CD4-positive, CD25-positive, alpha-beta regulatory T cell (primary cell): Measurements from ENCODE around the gene IL2RA. TPM values are rescaled to one million over a fixed set of nuclear protein-coding genes. Genes with fewer than 3 reads are reported as not detected.

Experiments
- ATAC-seq, 2 donors: fragments of 150-1000 bp; cut with Tn5 transposase; one replicate each; pipeline ENCODE4 v1.10.0; 2021; ENCODE audit warnings: low read depth in 2 of 2, moderate number of reproducible peaks in 2 of 2, moderate library complexity in 1 of 2
- DNase-seq, 3 donors: peaks; one replicate each; pipeline versions ENCODE4 v3.0.0 to v3.0.0-alpha.2; 2012 to 2022; ENCODE audit warnings: mixed read lengths in 1 of 3
- H3K27ac ChIP-seq: one replicate; pipeline ENCODE4 v1.7.0; 2013; ENCODE audit warnings: mild to moderate bottlenecking, low read length; ENCODE audit not compliant: insufficient read depth, poor library complexity, severe bottlenecking
- H3K27me3 ChIP-seq: one replicate; pipeline ENCODE4 v1.7.0; 2013; ENCODE audit warnings: low read length; ENCODE audit not compliant: control insufficient read depth, insufficient read depth
- H3K36me3 ChIP-seq: one replicate; pipeline ENCODE4 v1.7.0; 2013; ENCODE audit warnings: mild to moderate bottlenecking, low read length, moderate library complexity; ENCODE audit not compliant: control insufficient read depth, insufficient read depth
- H3K4me1 ChIP-seq: 2 replicates; pipeline ENCODE4 v1.7.0; 2013; ENCODE audit warnings: mild to moderate bottlenecking, low read length; ENCODE audit not compliant: insufficient read depth, control insufficient read depth, poor library complexity, severe bottlenecking
- H3K4me3 ChIP-seq: one replicate; pipeline ENCODE4 v1.7.0; 2013; ENCODE audit warnings: low read depth, mild to moderate bottlenecking, low read length, moderate library complexity
- H3K9me3 ChIP-seq, 2 experiments: 1 replicate in 1 of 2; 2 replicates in 1 of 2; pipeline ENCODE4 v1.7.0; 2013; ENCODE audit warnings: low read length in 2 of 2, mild to moderate bottlenecking in 1 of 2, moderate library complexity in 1 of 2; ENCODE audit not compliant: control insufficient read depth in 2 of 2
- H3K27ac Mint-ChIP-seq, 3 donors: one replicate each; pipeline ENCODE4 v1.8.0; 2020 to 2022; ENCODE audit warnings: mild to moderate bottlenecking in 3 of 3, mixed read lengths in 3 of 3, moderate library complexity in 2 of 3
- H3K27me3 Mint-ChIP-seq: one replicate; pipeline ENCODE4 v1.8.0; 2022; ENCODE audit warnings: mild to moderate bottlenecking, mixed read lengths
- H3K36me3 Mint-ChIP-seq: one replicate; pipeline ENCODE4 v1.8.0; 2020; ENCODE audit warnings: mixed read lengths
- H3K4me1 Mint-ChIP-seq, 4 donors: one replicate each; pipeline ENCODE4 v1.8.0; 2020 to 2022; ENCODE audit warnings: mixed read lengths in 4 of 4, mild to moderate bottlenecking in 1 of 4
- H3K4me3 Mint-ChIP-seq, 4 donors: one replicate each; pipeline ENCODE4 v1.8.0; 2020 to 2022; ENCODE audit warnings: mild to moderate bottlenecking in 4 of 4, mixed read lengths in 4 of 4, moderate library complexity in 3 of 4
- H3K9me3 Mint-ChIP-seq, 7 donors: one replicate each; pipeline ENCODE4 v1.8.0; 2020 to 2022; ENCODE audit warnings: mixed read lengths in 7 of 7, mild to moderate bottlenecking in 3 of 7, moderate library complexity in 2 of 7
- polyA plus RNA-seq, 4 donors: library from polyadenylated mRNA; unstranded; fragments of 300-500 nt; fragmentation: Illumina TruSeq; gene quantifications; one replicate each; pipeline ENCODE4 v1.2.3, GENCODE V29; 2021
- total RNA-seq: library from RNA; stranded (reverse); gene quantifications from one replicate; pipeline ENCODE4 v1.2.3, GENCODE V29; 2022

The IL2RA gene
- total and polyA plus RNA-seq, 5 donors from 2014 or later: 159 to 261 (median 195) TPM

DNA sequence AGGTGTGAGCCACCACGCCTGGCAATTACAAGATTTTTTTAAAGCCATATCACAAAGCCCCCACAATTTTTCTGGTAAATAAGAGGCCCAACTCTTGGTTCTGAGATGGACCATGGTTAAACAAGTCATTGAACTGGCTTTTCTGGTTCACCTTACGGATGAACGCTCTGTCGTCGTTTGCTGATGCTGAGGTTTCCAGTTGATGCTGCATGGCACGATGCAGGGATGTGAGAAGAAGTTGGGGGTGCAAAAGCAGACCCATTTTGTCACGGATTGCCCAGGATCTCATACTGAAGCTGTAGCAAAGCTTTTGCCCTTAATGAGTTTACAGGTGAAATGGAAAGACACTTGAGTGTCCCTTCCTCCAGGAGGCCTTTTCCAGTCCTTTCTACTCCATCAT is 2.0 kb upstream of the IL2RA start:
- H3K4me3 Mint-ChIP-seq: peak overlapping the region in 2 of 4 donors; percentile 59 to 62
- peaks cover 11% of the 10 kb centered on the region for H3K36me3 Mint-ChIP-seq
- Histone ChIP-seq H3K27me3 (no peaks in the 10 kb centered on the region), H3K4me3 (no peak overlapping the region), H3K27ac (peak overlapping the region; percentile 45), H3K9me3 (no peaks in the 10 kb centered on the region), H3K4me1 (peaks cover 70% of the 10 kb centered on the region), H3K36me3 (peaks cover 9% of the 10 kb centered on the region)
- ATAC-seq (no peak), DNase-seq (no peak)
- peaks cover 17 to 73% (median 49%) of the 10 kb centered on the region in 4 donors for H3K4me1 Mint-ChIP-seq
- peaks cover 0 to 3% (median 0%) of the 10 kb centered on the region in 7 donors for H3K9me3 Mint-ChIP-seq
- peak overlapping the region in 2 of 3 donors; percentile 26 to 76 for H3K27ac Mint-ChIP-seq
- peaks cover 6% of the 10 kb centered on the region for H3K27me3 Mint-ChIP-seq

DNA sequence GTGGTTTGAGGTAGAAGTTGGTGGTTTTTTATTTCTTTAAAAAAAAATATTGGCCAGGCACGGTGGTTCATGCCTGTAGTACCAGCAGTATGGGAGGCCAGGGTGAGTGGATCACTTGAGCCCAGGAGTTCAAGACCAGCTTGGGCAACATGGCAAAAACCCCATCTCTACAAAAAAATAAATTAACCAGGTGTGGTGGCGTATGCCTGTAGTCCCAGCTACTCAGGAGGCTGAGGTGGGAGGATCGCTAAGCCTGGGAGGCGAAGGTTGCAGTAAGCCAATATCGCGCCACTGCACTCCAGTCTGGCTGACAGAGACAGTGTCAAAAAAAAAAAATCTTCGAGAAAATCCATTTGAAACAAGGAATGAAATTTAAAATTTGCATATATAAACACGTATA is 1.1 kb downstream of the IL2RA start:
- DNase-seq: peak in 1 of 3 donors; percentile 67

DNA sequence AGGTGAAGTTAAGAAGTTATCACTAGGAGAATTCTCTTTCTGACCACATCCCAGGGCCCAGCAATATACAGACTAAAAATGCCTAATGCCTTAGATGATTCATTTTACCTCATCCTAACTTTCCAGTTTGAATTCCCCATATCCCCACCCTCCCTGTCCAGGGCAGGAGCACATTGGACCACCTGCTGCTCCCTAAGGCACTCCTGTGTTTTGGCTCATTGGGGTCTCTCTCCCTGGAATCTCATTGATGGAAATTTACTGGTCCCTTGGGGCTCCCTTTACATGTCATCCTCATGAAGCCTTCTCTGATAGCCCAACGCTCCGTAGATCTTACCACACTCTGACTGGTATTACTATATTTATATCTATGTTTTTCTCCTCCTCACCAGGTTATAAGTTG is 2.7 kb downstream of the IL2RA start:
- no peak for DNase-seq
- H3K27ac ChIP-seq: peak overlapping the region; percentile 90
- H3K36me3 Mint-ChIP-seq: peaks cover 48% of the 10 kb centered on the region

More for the DNA sequence above, 1.1 kb downstream of the IL2RA start:
- Histone ChIP-seq H3K27me3 (no peaks in the 10 kb centered on the region), H3K36me3 (peaks cover 34% of the 10 kb centered on the region), H3K4me3 (peak overlapping the region; percentile 100), H3K9me3 (no peaks in the 10 kb centered on the region), H3K4me1 (peaks cover 72% of the 10 kb centered on the region), H3K27ac (peak overlapping the region; percentile 90)
- ATAC-seq: no peak
- peaks cover 0 to 3% (median 0%) of the 10 kb centered on the region in 7 donors for H3K9me3 Mint-ChIP-seq
- H3K4me3 Mint-ChIP-seq: peak overlapping the region; percentile 100
- peak overlapping the region; percentile 89 to 99 (median 98) for H3K27ac Mint-ChIP-seq
- peaks cover 13 to 73% (median 42%) of the 10 kb centered on the region in 4 donors for H3K4me1 Mint-ChIP-seq
- H3K27me3 Mint-ChIP-seq: peaks cover 6% of the 10 kb centered on the region
- H3K36me3 Mint-ChIP-seq: peaks cover 38% of the 10 kb centered on the region

GRCh38 chr10:6058682-6059475 is 3.3 kb downstream of the IL2RA start:
- peaks cover 0 to 3% (median 0%) of the 10 kb centered on the region in 7 donors for H3K9me3 Mint-ChIP-seq
- H3K27me3 Mint-ChIP-seq: peaks cover 6% of the 10 kb centered on the region
- peak in 1 of 3 donors; percentile 80 for DNase-seq
- H3K4me3 Mint-ChIP-seq: peak overlapping the region; percentile 100
- H3K27ac Mint-ChIP-seq: peak overlapping the region; percentile 89 to 99 (median 98)
- H3K36me3 Mint-ChIP-seq: peaks cover 52% of the 10 kb centered on the region
- H3K4me3 ChIP-seq: peak overlapping the region; percentile 100
- H3K4me1 ChIP-seq: peaks cover 75% of the 10 kb centered on the region
- H3K27me3 ChIP-seq: no peaks in the 10 kb centered on the region
- H3K4me1 Mint-ChIP-seq: peaks cover 17 to 68% (median 41%) of the 10 kb centered on the region in 4 donors
- H3K36me3 ChIP-seq: peaks cover 46% of the 10 kb centered on the region
- peak overlapping the region; percentile 90 for H3K27ac ChIP-seq
- ATAC-seq: peak in 1 of 2 donors; percentile 3
- no peaks in the 10 kb centered on the region for H3K9me3 ChIP-seq

More for the DNA sequence above, 2.7 kb downstream of the IL2RA start:
- H3K4me1 ChIP-seq: peaks cover 72% of the 10 kb centered on the region
- no peaks in the 10 kb centered on the region for H3K9me3 ChIP-seq
- Mint-ChIP-seq H3K4me1 (peaks cover 15 to 68% (median 38%) of the 10 kb centered on the region in 4 donors), H3K27me3 (peaks cover 6% of the 10 kb centered on the region), H3K27ac (peak overlapping the region; percentile 89 to 99 (median 98)), H3K4me3 (peak overlapping the region; percentile 100), H3K9me3 (peaks cover 0 to 3% (median 0%) of the 10 kb centered on the region in 7 donors)
- no peaks in the 10 kb centered on the region for H3K27me3 ChIP-seq
- no peak for ATAC-seq
- H3K4me3 ChIP-seq: peak overlapping the region; percentile 100
- H3K36me3 ChIP-seq: peaks cover 41% of the 10 kb centered on the region

DNA sequence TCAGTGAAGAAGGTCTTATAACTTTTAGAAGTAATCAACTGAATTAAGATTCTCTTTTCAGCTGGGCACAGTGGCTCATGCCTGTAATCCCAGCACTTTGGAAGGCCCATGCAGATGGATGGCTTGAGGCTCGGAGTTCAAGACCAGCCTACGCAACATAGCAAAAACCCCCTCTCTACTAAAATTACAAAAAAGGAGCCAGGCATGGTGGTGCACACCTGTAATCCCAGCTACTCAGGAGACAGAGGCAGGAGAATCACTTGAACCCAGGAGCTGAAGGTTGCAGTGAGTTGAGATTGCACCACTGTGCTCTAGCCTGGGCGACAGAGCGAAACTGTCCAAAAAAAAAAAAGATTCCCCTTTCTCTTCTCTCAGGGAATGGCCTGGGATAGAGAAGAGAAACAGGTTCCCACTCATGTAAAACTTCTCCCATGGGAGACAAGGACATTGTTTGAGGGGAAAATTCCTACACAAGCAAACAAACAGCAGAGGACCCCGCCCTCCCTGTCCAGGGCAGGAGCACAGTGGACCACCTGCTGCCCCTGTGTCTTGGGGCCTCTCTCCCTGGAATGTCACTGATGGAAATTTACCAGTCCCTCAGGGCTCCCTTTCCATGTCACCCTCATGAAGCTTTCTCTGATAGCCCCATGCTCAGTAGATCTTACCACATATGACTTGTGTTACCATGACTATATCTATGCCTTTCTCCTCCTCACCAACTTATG is 5.6 kb downstream of the IL2RA start:
- Histone ChIP-seq H3K27ac (peak overlapping the region; percentile 90), H3K4me3 (peak overlapping the region; percentile 100), H3K36me3 (peaks cover 46% of the 10 kb centered on the region), H3K4me1 (peaks cover 82% of the 10 kb centered on the region), H3K27me3 (no peaks in the 10 kb centered on the region), H3K9me3 (no peaks in the 10 kb centered on the region)
- Mint-ChIP-seq H3K27ac (peak overlapping the region; percentile 89 to 98 (median 89)), H3K36me3 (peaks cover 60% of the 10 kb centered on the region), H3K4me3 (peak overlapping the region; percentile 100), H3K4me1 (peaks cover 15 to 78% (median 48%) of the 10 kb centered on the region in 4 donors), H3K27me3 (no peaks in the 10 kb centered on the region), H3K9me3 (no peaks in the 10 kb centered on the region)
- DNase-seq: peak in 1 of 3 donors; percentile 57
- no peak for ATAC-seq

- H3K9me3 ChIP-seq: no peaks in the 10 kb centered on the region
- no peak for DNase-seq
- peaks cover 64% of the 10 kb centered on the region for H3K36me3 Mint-ChIP-seq
These were observed 6.2 kb downstream of the IL2RA start for GRCh38 chr10:6055929-6056328.

DNA sequence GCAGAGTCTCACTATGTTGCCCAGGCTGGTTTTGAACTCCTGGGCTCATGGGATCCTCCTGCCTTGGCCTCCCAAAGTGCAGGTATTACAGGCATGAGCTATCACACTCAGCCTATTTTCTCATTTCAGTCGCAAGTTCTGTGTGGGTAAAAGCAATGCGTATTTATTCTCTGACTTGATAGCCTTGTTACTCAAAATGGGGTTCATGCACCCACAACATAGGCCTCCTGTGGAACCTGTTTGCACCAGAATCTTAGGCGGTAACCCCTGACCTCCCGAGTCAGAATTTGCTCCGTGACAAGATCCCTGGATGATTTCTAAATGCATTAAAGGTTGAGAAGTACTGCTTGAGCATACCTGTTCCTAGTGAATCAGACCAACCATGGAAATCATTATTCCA is 7.3 kb downstream of the IL2RA start:
- Histone ChIP-seq H3K4me1 (peaks cover 95% of the 10 kb centered on the region), H3K36me3 (peaks cover 44% of the 10 kb centered on the region), H3K27me3 (no peaks in the 10 kb centered on the region), H3K27ac (peak overlapping the region; percentile 94), H3K4me3 (peak overlapping the region; percentile 92), H3K9me3 (no peaks in the 10 kb centered on the region)
- Mint-ChIP-seq H3K4me3 (peak overlapping the region; percentile 89 to 97 (median 92)), H3K9me3 (no peaks in the 10 kb centered on the region), H3K36me3 (peaks cover 65% of the 10 kb centered on the region), H3K27me3 (peaks cover 5% of the 10 kb centered on the region), H3K27ac (peak overlapping the region; percentile 95 to 99 (median 98)), H3K4me1 (peaks cover 23 to 90% (median 57%) of the 10 kb centered on the region in 4 donors)
- no peak for ATAC-seq
- peak in 1 of 3 donors; percentile 66 for DNase-seq

More at GRCh38 chr10:6055929-6056328, 6.2 kb downstream of the IL2RA start:
- peak overlapping the region; percentile 61 to 93 (median 89) for H3K27ac Mint-ChIP-seq
- peaks cover 3% of the 10 kb centered on the region for H3K27me3 Mint-ChIP-seq
- H3K4me3 ChIP-seq: peak overlapping the region; percentile 100
- H3K27ac ChIP-seq: peak overlapping the region; percentile 90
- H3K4me1 ChIP-seq: peaks cover 87% of the 10 kb centered on the region
- peak overlapping the region; percentile 70 to 100 (median 100) for H3K4me3 Mint-ChIP-seq
- H3K9me3 Mint-ChIP-seq: no peaks in the 10 kb centered on the region
- no peaks in the 10 kb centered on the region for H3K27me3 ChIP-seq
- no peak for ATAC-seq
- peaks cover 46% of the 10 kb centered on the region for H3K36me3 ChIP-seq
- H3K4me1 Mint-ChIP-seq: peaks cover 19 to 81% (median 51%) of the 10 kb centered on the region in 4 donors
